SK-N-SH treated with all-trans-retinoic acid at 6 μM for 48 hours (cell line): ENCODE data around the gene ZCCHC2.

Experiments used
- ZFP3 ChIP-seq: fragments of 250-450 bp; sonication (Bioruptor Pico); IDR thresholded peaks from 2 replicates; pipeline ENCODE4 v1.5.0; 2020; ENCODE audit warnings: mild to moderate bottlenecking, moderate library complexity
- TF ChIP-seq, protein P1 (sequence below): fragments of 250-450 bp; sonication (Bioruptor Pico); IDR thresholded peaks from 2 replicates; pipeline ENCODE4 v1.8.0; 2020; ENCODE audit warnings: mild to moderate bottlenecking, moderate library complexity, borderline replicate concordance
- TF ChIP-seq, protein P2 (sequence below): fragments of 250-450 bp; sonication (Bioruptor Pico); IDR thresholded peaks from 2 replicates; pipeline ENCODE4 v1.5.0; 2020; ENCODE audit warnings: mild to moderate bottlenecking, moderate library complexity

DNA sequence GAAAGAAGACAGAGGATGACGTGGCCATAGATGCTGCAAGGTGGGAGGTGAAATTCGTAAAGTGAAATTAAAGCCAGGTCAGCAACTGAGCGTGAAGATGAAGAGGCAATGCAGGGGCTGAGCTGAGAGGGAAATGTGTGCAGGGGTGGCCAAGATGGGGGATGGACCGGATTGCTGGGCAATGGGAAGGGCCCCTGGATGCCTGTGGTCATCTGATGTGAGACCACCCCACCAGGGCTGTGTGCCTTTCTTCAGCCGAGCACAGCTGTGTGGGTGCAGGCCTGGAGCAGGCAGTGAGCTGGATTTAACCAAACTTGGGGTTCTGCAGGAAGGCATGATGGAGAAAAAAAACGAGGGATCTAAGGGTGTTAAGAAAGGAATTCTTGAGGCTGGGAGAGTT lies 80.4 kb downstream of the ZCCHC2 start:
- TF ChIP-seq ZFP3 (CRISPR knock-in tag): no peak
- TF ChIP-seq, protein P1, sequence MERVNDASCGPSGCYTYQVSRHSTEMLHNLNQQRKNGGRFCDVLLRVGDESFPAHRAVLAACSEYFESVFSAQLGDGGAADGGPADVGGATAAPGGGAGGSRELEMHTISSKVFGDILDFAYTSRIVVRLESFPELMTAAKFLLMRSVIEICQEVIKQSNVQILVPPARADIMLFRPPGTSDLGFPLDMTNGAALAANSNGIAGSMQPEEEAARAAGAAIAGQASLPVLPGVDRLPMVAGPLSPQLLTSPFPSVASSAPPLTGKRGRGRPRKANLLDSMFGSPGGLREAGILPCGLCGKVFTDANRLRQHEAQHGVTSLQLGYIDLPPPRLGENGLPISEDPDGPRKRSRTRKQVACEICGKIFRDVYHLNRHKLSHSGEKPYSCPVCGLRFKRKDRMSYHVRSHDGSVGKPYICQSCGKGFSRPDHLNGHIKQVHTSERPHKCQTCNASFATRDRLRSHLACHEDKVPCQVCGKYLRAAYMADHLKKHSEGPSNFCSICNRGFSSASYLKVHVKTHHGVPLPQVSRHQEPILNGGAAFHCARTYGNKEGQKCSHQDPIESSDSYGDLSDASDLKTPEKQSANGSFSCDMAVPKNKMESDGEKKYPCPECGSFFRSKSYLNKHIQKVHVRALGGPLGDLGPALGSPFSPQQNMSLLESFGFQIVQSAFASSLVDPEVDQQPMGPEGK (CRISPR knock-in tag): no peak
- TF ChIP-seq, protein P2, sequence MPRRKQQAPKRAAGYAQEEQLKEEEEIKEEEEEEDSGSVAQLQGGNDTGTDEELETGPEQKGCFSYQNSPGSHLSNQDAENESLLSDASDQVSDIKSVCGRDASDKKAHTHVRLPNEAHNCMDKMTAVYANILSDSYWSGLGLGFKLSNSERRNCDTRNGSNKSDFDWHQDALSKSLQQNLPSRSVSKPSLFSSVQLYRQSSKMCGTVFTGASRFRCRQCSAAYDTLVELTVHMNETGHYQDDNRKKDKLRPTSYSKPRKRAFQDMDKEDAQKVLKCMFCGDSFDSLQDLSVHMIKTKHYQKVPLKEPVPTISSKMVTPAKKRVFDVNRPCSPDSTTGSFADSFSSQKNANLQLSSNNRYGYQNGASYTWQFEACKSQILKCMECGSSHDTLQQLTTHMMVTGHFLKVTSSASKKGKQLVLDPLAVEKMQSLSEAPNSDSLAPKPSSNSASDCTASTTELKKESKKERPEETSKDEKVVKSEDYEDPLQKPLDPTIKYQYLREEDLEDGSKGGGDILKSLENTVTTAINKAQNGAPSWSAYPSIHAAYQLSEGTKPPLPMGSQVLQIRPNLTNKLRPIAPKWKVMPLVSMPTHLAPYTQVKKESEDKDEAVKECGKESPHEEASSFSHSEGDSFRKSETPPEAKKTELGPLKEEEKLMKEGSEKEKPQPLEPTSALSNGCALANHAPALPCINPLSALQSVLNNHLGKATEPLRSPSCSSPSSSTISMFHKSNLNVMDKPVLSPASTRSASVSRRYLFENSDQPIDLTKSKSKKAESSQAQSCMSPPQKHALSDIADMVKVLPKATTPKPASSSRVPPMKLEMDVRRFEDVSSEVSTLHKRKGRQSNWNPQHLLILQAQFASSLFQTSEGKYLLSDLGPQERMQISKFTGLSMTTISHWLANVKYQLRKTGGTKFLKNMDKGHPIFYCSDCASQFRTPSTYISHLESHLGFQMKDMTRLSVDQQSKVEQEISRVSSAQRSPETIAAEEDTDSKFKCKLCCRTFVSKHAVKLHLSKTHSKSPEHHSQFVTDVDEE: no peak
